Erythroblast (primary cell): ENCODE data around the gene NEDD4L.

ENCODE experiments used
- GATA1 ChIP-seq: IDR thresholded peaks from 2 replicates; pipeline ENCODE4 v1.6.1; 2011; ENCODE audit warnings: low read depth, mild to moderate bottlenecking, control low read depth, low read length, moderate library complexity
- POLR2A ChIP-seq: IDR thresholded peaks from 2 replicates; pipeline ENCODE4 v1.6.1; 2011; ENCODE audit warnings: mild to moderate bottlenecking, low read length

DNA sequence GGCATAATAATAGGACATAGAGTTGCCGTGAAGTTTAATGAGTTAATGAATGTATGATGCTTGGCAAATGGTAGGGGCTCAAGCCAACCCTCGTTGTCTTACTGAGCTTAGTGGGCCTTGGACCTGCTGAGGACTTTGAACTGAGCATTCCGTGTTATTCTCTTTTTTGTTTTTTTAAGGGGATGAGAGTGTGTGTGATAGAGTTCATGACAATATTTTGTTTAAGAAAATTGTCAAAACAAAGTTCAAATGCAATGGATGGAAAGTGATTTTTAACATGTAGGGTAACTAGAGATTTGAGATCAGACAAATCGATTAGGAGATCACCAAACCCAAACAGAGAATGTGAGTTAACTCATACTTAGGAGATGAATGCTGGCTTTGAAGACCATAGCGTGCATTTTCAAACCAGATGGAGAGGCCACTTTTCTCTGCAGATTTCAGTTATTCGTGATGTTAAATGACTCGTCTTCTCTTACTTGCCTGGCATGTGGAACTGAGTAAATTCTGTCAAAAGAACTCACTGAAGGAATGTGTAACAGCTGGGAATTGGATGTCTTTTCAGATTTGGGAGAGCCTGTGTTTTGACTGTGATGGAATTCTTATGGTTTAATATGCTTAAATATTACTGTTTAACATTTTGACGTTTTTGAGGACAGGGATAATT, 88.7 kb downstream of the NEDD4L start:
- TF ChIP-seq POLR2A (no peak), GATA1 (no peak)
